GM12864 (cell line): ENCODE results near the gene WTIP.
"Not testable (repeated sequence)": the region's sequence is repeated elsewhere in the genome, so short reads cannot be mapped to it uniquely, and the experiment has no call there.

Experiments used
- DNase-seq: peaks from one replicate; pipeline ENCODE4 v3.0.0-alpha.2; 2011; ENCODE audit warnings: low read depth
- H3K4me3 ChIP-seq: 2 replicates; pipeline ENCODE4 v1.5.1; 2011; ENCODE audit warnings: mild to moderate bottlenecking, low read depth, low read length, control low read depth
- CTCF ChIP-seq: IDR thresholded peaks from 2 replicates; pipeline ENCODE4 v1.5.1; 2011; ENCODE audit warnings: low read depth, mild to moderate bottlenecking, moderate library complexity, low read length, control low read depth, inconsistent platforms; ENCODE audit errors: missing control alignments

Gene WTIP

GRCh38 chr19:34457446-34457845 is 24.1 kb upstream of the WTIP start:
- H3K4me3 ChIP-seq = no peak overlapping the region
- TF ChIP-seq CTCF = no peak
- no peak for DNase-seq

- no peak for TF ChIP-seq CTCF
- no peak for DNase-seq
- H3K4me3 ChIP-seq = no peak overlapping the region
These were observed 22.9 kb upstream of the WTIP start for GRCh38 chr19:34458677-34459076.

GRCh38 chr19:34459614-34460013 is 21.9 kb upstream of the WTIP start:
- no peak for TF ChIP-seq CTCF
- no peak for DNase-seq
- H3K4me3 ChIP-seq = no peak overlapping the region

GRCh38 chr19:34461375-34462100 is 20.0 kb upstream of the WTIP start:
- H3K4me3 ChIP-seq = no peak overlapping the region
- DNase-seq = no peak
- TF ChIP-seq CTCF = no peak

GRCh38 chr19:34464785-34465184 is 16.8 kb upstream of the WTIP start:
- DNase-seq = not testable (repeated sequence)

GRCh38 chr19:34468409-34468808 is 13.1 kb upstream of the WTIP start:
- TF ChIP-seq CTCF = no peak
- DNase-seq = no peak
- no peak overlapping the region for H3K4me3 ChIP-seq

More at GRCh38 chr19:34464785-34465184, 16.8 kb upstream of the WTIP start:
- not testable (repeated sequence) for H3K4me3 ChIP-seq

GRCh38 chr19:34469026-34469425 is 12.5 kb upstream of the WTIP start:
- not testable (repeated sequence) for H3K4me3 ChIP-seq, DNase-seq

- H3K4me3 ChIP-seq = no peak overlapping the region
- no peak for DNase-seq
- no peak for TF ChIP-seq CTCF
These were observed 9.5 kb upstream of the WTIP start for GRCh38 chr19:34471906-34472700.
